ENCODE measurements around the gene HOXB1. TPM values are rescaled to one million over a fixed set of nuclear protein-coding genes. Genes with fewer than 3 reads are reported as not detected.

HOXB1 gene
- total RNA-seq, 2 experiments from 2014 or later: not detected

- peaks cover 18% of the 10 kb centered on the region for H3K27me3 Mint-ChIP-seq
Observed at GRCh38 chr17:48568499-48569239, 37.9 kb upstream of the HOXB1 start.

DNA sequence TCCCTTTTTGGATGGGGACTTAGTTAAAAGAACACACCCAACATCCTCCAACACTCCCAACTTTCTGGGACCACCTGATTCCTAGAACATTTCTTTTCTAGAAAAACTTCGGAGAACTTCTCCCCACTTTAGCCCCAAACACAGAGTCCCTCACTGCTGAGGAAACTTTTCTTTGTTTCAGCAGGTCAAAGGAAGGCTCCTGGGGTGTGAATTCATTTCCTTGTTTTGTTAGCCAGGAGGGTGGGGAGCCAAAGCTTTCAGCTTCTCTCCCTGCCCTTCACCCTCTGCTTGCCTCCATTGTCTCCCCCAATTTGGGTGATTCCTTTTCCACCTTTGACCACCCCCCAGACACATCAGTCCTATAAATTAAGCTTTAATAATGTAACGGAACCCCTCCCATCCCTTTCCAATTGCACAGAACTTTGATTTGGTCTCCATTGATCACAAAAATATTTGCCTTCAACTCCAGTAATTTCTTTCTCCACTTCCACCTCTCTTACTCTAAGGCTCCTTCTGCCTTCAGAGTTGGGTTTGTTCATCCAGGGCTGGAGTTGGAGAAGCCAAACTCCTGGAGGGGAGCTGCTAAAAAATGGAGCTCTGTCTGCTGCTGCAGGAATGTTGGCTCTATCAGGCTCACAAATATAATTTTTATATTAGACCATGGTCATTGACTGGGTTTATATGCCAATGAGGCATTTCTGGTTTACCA is 37.0 kb upstream of the HOXB1 start:
- POLR2A ChIA-PET: no interaction called here

More at GRCh38 chr17:48568499-48569239, 37.9 kb upstream of the HOXB1 start:
- Histone ChIP-seq H3K4me3 (ENCODE audit: low read length) (no peak overlapping the region), H3K4me1 (ENCODE audit: insufficient read depth, low read length) (no peaks in the 10 kb centered on the region), H3K27ac (ENCODE audit: low read depth in 1 of 2, low read length in 2 of 2) (no peak overlapping the region), H3K9me3 (ENCODE audit: control insufficient read depth in 1 of 2, insufficient read depth in 1 of 2, low read length in 2 of 2) (no peaks in the 10 kb centered on the region), H3K27me3 (ENCODE audit: control insufficient read depth in 1 of 2, insufficient read depth in 2 of 2, low read length in 2 of 2) (peaks cover 3 to 9% of the 10 kb centered on the region in 2 experiments), H3K36me3 (ENCODE audit: insufficient read depth, low read length) (no peaks in the 10 kb centered on the region)
- TF ChIP-seq, protein P1, sequence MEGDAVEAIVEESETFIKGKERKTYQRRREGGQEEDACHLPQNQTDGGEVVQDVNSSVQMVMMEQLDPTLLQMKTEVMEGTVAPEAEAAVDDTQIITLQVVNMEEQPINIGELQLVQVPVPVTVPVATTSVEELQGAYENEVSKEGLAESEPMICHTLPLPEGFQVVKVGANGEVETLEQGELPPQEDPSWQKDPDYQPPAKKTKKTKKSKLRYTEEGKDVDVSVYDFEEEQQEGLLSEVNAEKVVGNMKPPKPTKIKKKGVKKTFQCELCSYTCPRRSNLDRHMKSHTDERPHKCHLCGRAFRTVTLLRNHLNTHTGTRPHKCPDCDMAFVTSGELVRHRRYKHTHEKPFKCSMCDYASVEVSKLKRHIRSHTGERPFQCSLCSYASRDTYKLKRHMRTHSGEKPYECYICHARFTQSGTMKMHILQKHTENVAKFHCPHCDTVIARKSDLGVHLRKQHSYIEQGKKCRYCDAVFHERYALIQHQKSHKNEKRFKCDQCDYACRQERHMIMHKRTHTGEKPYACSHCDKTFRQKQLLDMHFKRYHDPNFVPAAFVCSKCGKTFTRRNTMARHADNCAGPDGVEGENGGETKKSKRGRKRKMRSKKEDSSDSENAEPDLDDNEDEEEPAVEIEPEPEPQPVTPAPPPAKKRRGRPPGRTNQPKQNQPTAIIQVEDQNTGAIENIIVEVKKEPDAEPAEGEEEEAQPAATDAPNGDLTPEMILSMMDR (IDR thresholded peaks at IDR 0.05): no peak
- CTCF ChIA-PET: no interaction called here
- no peaks in the 10 kb centered on the region for H3K36me3 Mint-ChIP-seq (ENCODE audit: low read depth)
- POLR2A ChIA-PET: no interaction called here
- no peak for ATAC-seq (ENCODE audit: poor library complexity)
- no peak overlapping the region for H3K27ac Mint-ChIP-seq
- intact Hi-C loops (cut with DNase I, micrococcal nuclease): no loop called here
- peaks cover 5% of the 10 kb centered on the region for H3K4me1 Mint-ChIP-seq (ENCODE audit: low read depth)
- H3K9me3 Mint-ChIP-seq: no peaks in the 10 kb centered on the region
- DNase-seq: no peak
- no peak overlapping the region for H3K4me3 Mint-ChIP-seq

DNA sequence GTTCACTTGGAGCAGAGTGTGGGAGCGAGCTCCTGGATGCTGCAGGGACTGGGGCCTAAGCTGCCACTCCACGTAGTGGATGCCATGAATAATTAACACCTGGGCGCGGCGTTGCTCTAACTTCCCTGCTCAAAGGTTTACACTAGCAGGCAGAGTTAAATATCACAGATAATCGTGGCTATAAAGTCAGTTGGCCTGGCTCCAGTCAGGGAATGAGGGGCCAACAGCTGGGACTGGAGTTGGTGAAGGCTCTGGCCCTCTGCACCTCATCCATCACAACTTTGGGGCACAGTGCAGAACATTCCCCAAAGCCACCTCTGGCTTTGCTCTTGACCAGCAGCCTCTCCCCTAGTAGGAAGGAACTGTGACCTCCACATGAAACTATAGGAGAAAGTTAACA is 36.4 kb upstream of the HOXB1 start:
- TF ChIP-seq, protein P1 (IDR thresholded peaks at IDR 0.05): no peak
- no peak for ATAC-seq (ENCODE audit: poor library complexity)
- intact Hi-C loops (cut with DNase I, micrococcal nuclease): no loop called here
- H3K4me3 Mint-ChIP-seq: no peak overlapping the region
- H3K27ac Mint-ChIP-seq: no peak overlapping the region
- no peaks in the 10 kb centered on the region for H3K9me3 Mint-ChIP-seq
- peaks cover 3 to 9% of the 10 kb centered on the region in 2 experiments for H3K27me3 ChIP-seq (ENCODE audit: control insufficient read depth in 1 of 2, insufficient read depth in 2 of 2, low read length in 2 of 2)
- H3K4me1 ChIP-seq (ENCODE audit: insufficient read depth, low read length): no peaks in the 10 kb centered on the region
- no peaks in the 10 kb centered on the region for H3K36me3 ChIP-seq (ENCODE audit: insufficient read depth, low read length)
- no peak for DNase-seq
- no peak overlapping the region for H3K27ac ChIP-seq (ENCODE audit: low read depth in 1 of 2, low read length in 2 of 2)
- no peaks in the 10 kb centered on the region for H3K36me3 Mint-ChIP-seq (ENCODE audit: low read depth)
- H3K9me3 ChIP-seq (ENCODE audit: control insufficient read depth in 1 of 2, insufficient read depth in 1 of 2, low read length in 2 of 2): no peaks in the 10 kb centered on the region
- ChIA-PET CTCF (no interaction called here), POLR2A (no interaction called here)
- H3K4me1 Mint-ChIP-seq (ENCODE audit: low read depth): peaks cover 5% of the 10 kb centered on the region
- peaks cover 19% of the 10 kb centered on the region for H3K27me3 Mint-ChIP-seq
- no peak overlapping the region for H3K4me3 ChIP-seq (ENCODE audit: low read length)

More for the DNA sequence above, 37.0 kb upstream of the HOXB1 start:
- Mint-ChIP-seq H3K27me3 (peaks cover 19% of the 10 kb centered on the region), H3K36me3 (ENCODE audit: low read depth) (no peaks in the 10 kb centered on the region), H3K27ac (no peak overlapping the region), H3K4me1 (ENCODE audit: low read depth) (peaks cover 5% of the 10 kb centered on the region), H3K4me3 (no peak overlapping the region), H3K9me3 (no peaks in the 10 kb centered on the region)
- DNase-seq: no peak
- ATAC-seq (ENCODE audit: poor library complexity): no peak
- Histone ChIP-seq H3K27me3 (ENCODE audit: control insufficient read depth in 1 of 2, insufficient read depth in 2 of 2, low read length in 2 of 2) (peaks cover 3 to 9% of the 10 kb centered on the region in 2 experiments), H3K27ac (ENCODE audit: low read depth in 1 of 2, low read length in 2 of 2) (no peak overlapping the region), H3K9me3 (ENCODE audit: control insufficient read depth in 1 of 2, insufficient read depth in 1 of 2, low read length in 2 of 2) (no peaks in the 10 kb centered on the region), H3K4me1 (ENCODE audit: insufficient read depth, low read length) (no peaks in the 10 kb centered on the region), H3K4me3 (ENCODE audit: low read length) (no peak overlapping the region), H3K36me3 (ENCODE audit: insufficient read depth, low read length) (no peaks in the 10 kb centered on the region)
- CTCF ChIA-PET: no interaction called here
- TF ChIP-seq, protein P1 (IDR thresholded peaks at IDR 0.05): no peak
- intact Hi-C loops (cut with DNase I, micrococcal nuclease): no loop called here

Measured in CD4-positive, alpha-beta T cell (primary cell).